BLaER1 (cell line): ENCODE data around the gene AR.
"Not testable (repeated sequence)": the region's sequence is repeated elsewhere in the genome, so short reads cannot be mapped to it uniquely, and the experiment has no call there.

Experiments
- H3K27ac ChIP-seq: shearing (Covaris generic); formaldehyde crosslinking; 2 replicates; pipeline ENCODE4 v1.8.1; 2022
- H3K27me3 ChIP-seq: shearing (Covaris generic); formaldehyde crosslinking; 2 replicates; pipeline ENCODE4 v1.8.1; 2022
- H3K36me3 ChIP-seq: shearing (Covaris generic); formaldehyde crosslinking; 2 replicates; pipeline ENCODE4 v1.8.1; 2022
- H3K4me1 ChIP-seq: shearing (Covaris generic); formaldehyde crosslinking; 2 replicates; pipeline ENCODE4 v1.8.1; 2022
- H3K4me2 ChIP-seq: shearing (Covaris generic); formaldehyde crosslinking; 2 replicates; pipeline ENCODE4 v1.8.1; 2022
- H3K4me3 ChIP-seq: shearing (Covaris generic); formaldehyde crosslinking; 2 replicates; pipeline ENCODE4 v1.8.1; 2022
- H3K9ac ChIP-seq: shearing (Covaris generic); formaldehyde crosslinking; 2 replicates; pipeline ENCODE4 v1.8.1; 2022
- H3K9me3 ChIP-seq: shearing (Covaris generic); formaldehyde crosslinking; 2 replicates; pipeline ENCODE4 v1.8.1; 2022
- H4K20me1 ChIP-seq: shearing (Covaris generic); formaldehyde crosslinking; 2 replicates; pipeline ENCODE4 v1.8.1; 2022
- Cebpa-rat ChIP-seq: shearing (Covaris generic); IDR thresholded peaks from 2 replicates; pipeline ENCODE4 v1.8.1; 2022

The AR gene

DNA sequence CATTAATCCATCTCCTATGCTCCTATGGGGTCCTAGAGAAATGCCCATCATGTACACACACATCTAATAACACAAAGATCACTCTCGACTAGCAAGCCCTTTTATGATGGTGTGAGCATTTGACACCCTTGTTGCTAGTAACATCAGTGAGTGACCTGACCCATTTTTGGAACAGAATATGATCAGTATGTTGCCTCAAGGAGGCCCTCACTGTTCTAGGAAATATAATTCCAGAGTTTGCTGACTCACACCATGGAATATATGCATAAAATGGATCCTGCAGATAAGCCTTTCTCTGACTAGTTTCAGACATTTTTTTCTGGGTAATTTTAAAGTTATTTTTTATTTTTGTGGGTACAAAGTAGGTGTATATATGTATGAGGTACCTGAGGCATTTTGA is 121.8 kb downstream of the AR start:
- no peak for TF ChIP-seq Cebpa-rat
- H3K4me3 ChIP-seq: no peak overlapping the region

DNA sequence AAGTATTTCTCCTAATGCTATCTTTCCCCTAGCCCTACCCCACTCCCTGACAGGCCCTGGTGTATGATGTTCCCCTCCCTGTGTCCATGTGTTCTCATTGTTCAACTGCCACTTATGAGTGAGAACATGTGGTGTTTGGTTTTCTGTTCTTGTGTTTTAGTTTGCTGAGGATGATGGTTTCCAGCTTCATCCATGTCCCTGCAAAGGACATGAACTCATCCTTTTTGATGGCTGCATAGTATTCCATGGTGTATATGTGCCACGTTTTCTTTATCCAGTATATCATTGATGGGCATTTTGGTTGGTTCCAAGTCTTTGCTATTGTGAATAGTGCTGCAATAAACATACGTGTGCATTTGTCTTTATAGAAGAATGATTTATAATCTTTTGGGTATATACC is 126.9 kb downstream of the AR start:
- not testable (repeated sequence) for H3K27me3 ChIP-seq, H3K27ac ChIP-seq, H3K9ac ChIP-seq, H3K4me3 ChIP-seq, H4K20me1 ChIP-seq, H3K4me1 ChIP-seq, H3K4me2 ChIP-seq
- Histone ChIP-seq H3K36me3 (peaks cover 18% of the 10 kb centered on the region), H3K9me3 (peaks cover 31% of the 10 kb centered on the region)

More for the DNA sequence above, 121.8 kb downstream of the AR start:
- Histone ChIP-seq H3K27ac (no peak overlapping the region), H3K27me3 (no peaks in the 10 kb centered on the region), H3K9me3 (peaks cover 46% of the 10 kb centered on the region), H4K20me1 (no peaks in the 10 kb centered on the region), H3K4me2 (no peak overlapping the region), H3K36me3 (peaks cover 10% of the 10 kb centered on the region), H3K9ac (no peak overlapping the region), H3K4me1 (no peaks in the 10 kb centered on the region)

- no peak overlapping the region for H3K4me3 ChIP-seq
- no peaks in the 10 kb centered on the region for H3K4me1 ChIP-seq
- no peak for TF ChIP-seq Cebpa-rat
- no peaks in the 10 kb centered on the region for H4K20me1 ChIP-seq
- peaks cover 22% of the 10 kb centered on the region for H3K9me3 ChIP-seq
- no peak overlapping the region for H3K4me2 ChIP-seq
- peaks cover 18% of the 10 kb centered on the region; the same call in 1 of the 2 replicates for H3K36me3 ChIP-seq
- no peaks in the 10 kb centered on the region for H3K27me3 ChIP-seq
- no peak overlapping the region for H3K27ac ChIP-seq
- no peak overlapping the region for H3K9ac ChIP-seq
Measured at GRCh38 chrX:67673741-67674274, 130.0 kb downstream of the AR start.

- Histone ChIP-seq H3K27ac (no peak overlapping the region), H3K9me3 (peaks cover 22% of the 10 kb centered on the region), H3K27me3 (no peaks in the 10 kb centered on the region), H3K4me1 (no peaks in the 10 kb centered on the region), H3K36me3 (peaks cover 18% of the 10 kb centered on the region; the same call in 1 of the 2 replicates), H3K9ac (no peak overlapping the region), H3K4me2 (no peak overlapping the region), H4K20me1 (no peaks in the 10 kb centered on the region), H3K4me3 (no peak overlapping the region)
- TF ChIP-seq Cebpa-rat: no peak
Measured at GRCh38 chrX:67674741-67675140, 130.9 kb downstream of the AR start.

DNA sequence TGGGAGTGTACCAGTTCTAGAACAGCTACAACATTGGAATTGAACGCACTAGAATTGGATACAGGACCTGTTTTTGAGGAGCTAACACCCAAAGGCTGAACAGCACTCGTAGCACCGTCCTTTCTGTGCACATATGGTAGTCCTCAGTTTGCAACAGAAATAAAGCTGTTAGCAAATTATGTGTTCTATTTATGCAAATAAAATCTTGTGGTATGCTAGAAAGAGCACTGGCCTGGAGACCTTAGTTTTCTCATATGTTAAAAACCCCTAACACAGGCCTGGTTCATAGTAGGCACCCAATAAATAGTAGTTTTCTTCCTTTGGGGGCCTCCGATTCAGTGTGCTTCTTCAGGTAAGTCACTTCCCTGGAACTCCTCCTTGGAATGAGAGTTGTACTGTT is 140.3 kb downstream of the AR start:
- Histone ChIP-seq H3K4me3 (no peak overlapping the region), H3K27me3 (no peaks in the 10 kb centered on the region), H3K36me3 (peaks cover 51% of the 10 kb centered on the region), H3K9ac (no peak overlapping the region), H3K9me3 (peaks cover 20% of the 10 kb centered on the region), H4K20me1 (no peaks in the 10 kb centered on the region), H3K4me1 (peaks cover 6% of the 10 kb centered on the region; the same call in 1 of the 2 replicates), H3K4me2 (no peak overlapping the region), H3K27ac (no peak overlapping the region)
- TF ChIP-seq Cebpa-rat: no peak

DNA sequence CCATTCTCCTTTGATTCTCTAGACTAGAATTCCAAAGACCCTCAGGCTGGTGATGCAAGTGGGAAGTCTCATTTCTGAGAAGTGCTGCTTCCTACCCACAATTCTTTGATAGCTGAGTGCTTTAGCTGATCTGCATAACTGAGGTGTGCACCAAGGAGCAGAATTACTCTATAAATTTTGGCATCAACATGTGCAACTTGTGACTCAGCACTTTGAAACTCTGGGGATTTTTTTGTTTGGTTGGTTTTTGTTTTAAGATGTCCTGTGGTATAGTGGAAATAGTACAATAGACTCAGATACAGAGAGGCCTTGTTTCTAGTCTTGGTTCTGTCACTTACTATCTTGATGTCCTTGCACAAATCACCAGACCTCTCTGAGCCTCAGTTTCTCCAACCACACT is 148.4 kb downstream of the AR start:
- H3K9me3 ChIP-seq: no peaks in the 10 kb centered on the region
- peaks cover 42% of the 10 kb centered on the region for H3K36me3 ChIP-seq
- no peak overlapping the region for H3K4me3 ChIP-seq
- no peaks in the 10 kb centered on the region for H4K20me1 ChIP-seq
- no peak overlapping the region for H3K9ac ChIP-seq
- no peak overlapping the region for H3K4me2 ChIP-seq
- no peak overlapping the region for H3K27ac ChIP-seq
- no peaks in the 10 kb centered on the region for H3K27me3 ChIP-seq
- TF ChIP-seq Cebpa-rat: no peak
- H3K4me1 ChIP-seq: peaks cover 32% of the 10 kb centered on the region

- H3K9me3 ChIP-seq: no peaks in the 10 kb centered on the region
Measured at GRCh38 chrX:67693928-67694327, 150.1 kb downstream of the AR start.

GRCh38 chrX:67697452-67697851 is 153.6 kb downstream of the AR start:
- TF ChIP-seq Cebpa-rat: no peak
- peaks cover 29% of the 10 kb centered on the region for H3K36me3 ChIP-seq
- no peak overlapping the region for H3K4me2 ChIP-seq
- no peak overlapping the region for H3K27ac ChIP-seq
- H4K20me1 ChIP-seq: no peaks in the 10 kb centered on the region
- H3K4me1 ChIP-seq: peaks cover 30% of the 10 kb centered on the region
- no peak overlapping the region for H3K9ac ChIP-seq
- H3K27me3 ChIP-seq: no peaks in the 10 kb centered on the region
- no peak overlapping the region for H3K4me3 ChIP-seq
- H3K9me3 ChIP-seq: no peaks in the 10 kb centered on the region

More at GRCh38 chrX:67693928-67694327, 150.1 kb downstream of the AR start:
- H4K20me1 ChIP-seq: no peaks in the 10 kb centered on the region
- 0 out of 2 replicates have a peak, but pooled peaks have one; percentile 20 for TF ChIP-seq Cebpa-rat
- H3K4me3 ChIP-seq: no peak overlapping the region
- H3K4me1 ChIP-seq: peaks cover 32% of the 10 kb centered on the region
- H3K36me3 ChIP-seq: peaks cover 27% of the 10 kb centered on the region
- H3K27ac ChIP-seq: no peak overlapping the region
- H3K27me3 ChIP-seq: no peaks in the 10 kb centered on the region
- H3K4me2 ChIP-seq: peak overlapping the region; percentile 34; the same call in 1 of the 2 replicates
- no peak overlapping the region for H3K9ac ChIP-seq

- Histone ChIP-seq H3K9me3 (0 out of 2 replicates have a peak, but pooled peaks cover 4% of the 10 kb centered on the region), H3K9ac (no peak overlapping the region), H3K27ac (no peak overlapping the region), H3K4me1 (0 out of 2 replicates have a peak, but pooled peaks cover under 1% of the 10 kb centered on the region), H4K20me1 (no peaks in the 10 kb centered on the region), H3K36me3 (peaks cover 31% of the 10 kb centered on the region), H3K4me3 (no peak overlapping the region), H3K27me3 (no peaks in the 10 kb centered on the region), H3K4me2 (no peak overlapping the region)
- no peak for TF ChIP-seq Cebpa-rat
Measured at GRCh38 chrX:67700602-67701001, 156.8 kb downstream of the AR start.

GRCh38 chrX:67714004-67714403 is 170.2 kb downstream of the AR start:
- no peak for TF ChIP-seq Cebpa-rat
- Histone ChIP-seq H3K36me3 (peaks cover 72% of the 10 kb centered on the region), H3K4me1 (peaks cover 19% of the 10 kb centered on the region), H3K9me3 (peaks cover 44% of the 10 kb centered on the region), H3K27ac (no peak overlapping the region), H3K27me3 (no peaks in the 10 kb centered on the region), H3K4me3 (no peak overlapping the region), H4K20me1 (no peaks in the 10 kb centered on the region), H3K4me2 (no peak overlapping the region), H3K9ac (no peak overlapping the region)

- peaks cover 55% of the 10 kb centered on the region for H3K4me1 ChIP-seq
- no peak overlapping the region for H3K9ac ChIP-seq
- no peak for TF ChIP-seq Cebpa-rat
- H4K20me1 ChIP-seq: no peaks in the 10 kb centered on the region
- peak overlapping the region; percentile 85; the same call in 1 of the 2 replicates for H3K4me2 ChIP-seq
- peaks cover 18% of the 10 kb centered on the region for H3K9me3 ChIP-seq
- no peak overlapping the region for H3K4me3 ChIP-seq
- H3K27me3 ChIP-seq: no peaks in the 10 kb centered on the region
- peak overlapping the region; percentile 32; the same call in 1 of the 2 replicates for H3K27ac ChIP-seq
- peaks cover 38% of the 10 kb centered on the region for H3K36me3 ChIP-seq
Measured at GRCh38 chrX:67717571-67717970, 173.8 kb downstream of the AR start.
